T-helper 1 cell treated with Interleukin-12 subunit alpha and Interleukin-12 subunit beta and Interleukin-4 antibody, amounts not matched to agents 30 μg/mL and 1 μg/mL, for 36 hours (primary cell): ENCODE results near the gene VSIG10L2.
A peak's percentile ranks its signal among the peaks of the same experiment; 100 is the strongest.

Source experiments
- H3K27ac Mint-ChIP-seq: one replicate; pipeline ENCODE4 v1.8.0; 2021; ENCODE audit warnings: mild to moderate bottlenecking, mixed read lengths
- H3K27me3 Mint-ChIP-seq: one replicate; pipeline ENCODE4 v1.8.0; 2021; ENCODE audit warnings: low read depth, mixed read lengths
- H3K36me3 Mint-ChIP-seq: one replicate; pipeline ENCODE4 v1.8.0; 2021; ENCODE audit warnings: low read depth, mixed read lengths
- H3K4me1 Mint-ChIP-seq: one replicate; pipeline ENCODE4 v1.8.0; 2021; ENCODE audit warnings: low read depth, mixed read lengths
- H3K4me3 Mint-ChIP-seq: one replicate; pipeline ENCODE4 v1.8.0; 2021; ENCODE audit warnings: mild to moderate bottlenecking, moderate library complexity, mixed read lengths
- H3K9me3 Mint-ChIP-seq: one replicate; pipeline ENCODE4 v1.8.0; 2021; ENCODE audit warnings: mixed read lengths

The VSIG10L2 gene

GRCh38 chr11:125935618-125936199, 10.1 kb upstream of the VSIG10L2 start:
- no peaks in the 10 kb centered on the region for H3K9me3 Mint-ChIP-seq
- H3K4me1 Mint-ChIP-seq, result no peaks in the 10 kb centered on the region
- no peak overlapping the region for H3K4me3 Mint-ChIP-seq
- no peaks in the 10 kb centered on the region for H3K27me3 Mint-ChIP-seq
- no peak overlapping the region for H3K27ac Mint-ChIP-seq
- H3K36me3 Mint-ChIP-seq, result no peaks in the 10 kb centered on the region

DNA sequence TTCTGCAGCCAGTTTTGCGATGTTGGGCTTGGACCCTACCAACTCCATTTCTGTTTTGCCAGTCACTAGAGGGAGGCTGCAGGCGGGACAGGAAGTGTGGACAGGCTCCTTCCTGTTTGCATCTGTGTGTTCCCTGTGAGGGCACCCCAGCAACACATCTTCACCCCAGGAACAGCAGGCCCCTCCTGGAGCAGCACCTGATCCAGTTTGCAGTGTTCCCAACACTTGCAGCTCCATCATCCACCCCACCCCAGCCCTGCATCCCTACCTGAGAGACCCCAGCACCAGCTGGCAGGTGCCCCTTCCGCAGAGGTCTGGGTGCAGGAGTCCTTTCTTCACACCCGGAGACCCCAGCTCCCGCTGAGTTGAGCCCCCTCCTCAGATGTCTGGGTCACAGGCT, 7.4 kb upstream of the VSIG10L2 start:
- no peaks in the 10 kb centered on the region for H3K36me3 Mint-ChIP-seq
- H3K9me3 Mint-ChIP-seq, result no peaks in the 10 kb centered on the region
- H3K27me3 Mint-ChIP-seq, result no peaks in the 10 kb centered on the region
- no peak overlapping the region for H3K27ac Mint-ChIP-seq
- peaks cover 2% of the 10 kb centered on the region for H3K4me1 Mint-ChIP-seq
- no peak overlapping the region for H3K4me3 Mint-ChIP-seq

DNA sequence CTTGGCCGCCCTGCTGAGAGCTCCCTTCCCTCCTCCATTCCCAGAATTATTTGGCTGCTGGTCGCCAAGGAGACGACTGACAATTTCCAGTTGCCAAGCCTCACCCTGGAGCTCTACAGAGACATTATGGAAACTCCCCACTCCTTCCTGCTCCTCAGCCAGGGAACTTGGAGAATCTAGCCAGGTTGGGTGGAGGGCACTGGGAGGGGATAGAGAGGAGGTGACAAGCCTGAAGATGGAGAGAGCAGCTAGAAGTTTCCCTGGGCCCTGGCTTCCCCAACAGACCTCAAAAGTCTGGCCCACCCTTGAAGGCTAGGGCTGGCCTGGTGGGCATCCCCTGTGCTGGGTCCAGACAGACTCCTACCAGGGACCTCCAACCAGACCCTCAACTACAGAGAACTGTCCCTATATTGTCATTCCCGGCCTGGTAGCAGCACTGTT, 6.7 kb upstream of the VSIG10L2 start:
- H3K27me3 Mint-ChIP-seq, result no peaks in the 10 kb centered on the region

GRCh38 chr11:125940145-125940544, 5.7 kb upstream of the VSIG10L2 start:
- Mint-ChIP-seq H3K9me3 (no peaks in the 10 kb centered on the region), H3K4me1 (peaks cover 2% of the 10 kb centered on the region), H3K36me3 (no peaks in the 10 kb centered on the region), H3K27me3 (no peaks in the 10 kb centered on the region), H3K4me3 (no peak overlapping the region), H3K27ac (no peak overlapping the region)

More for the DNA sequence above, 6.7 kb upstream of the VSIG10L2 start:
- Mint-ChIP-seq H3K36me3 (no peaks in the 10 kb centered on the region), H3K27ac (no peak overlapping the region), H3K9me3 (no peaks in the 10 kb centered on the region), H3K4me1 (peaks cover 2% of the 10 kb centered on the region), H3K4me3 (no peak overlapping the region)

GRCh38 chr11:125941267-125941618, 4.6 kb upstream of the VSIG10L2 start:
- Mint-ChIP-seq H3K27me3 (no peaks in the 10 kb centered on the region), H3K36me3 (no peaks in the 10 kb centered on the region), H3K4me3 (no peak overlapping the region), H3K4me1 (peaks cover 2% of the 10 kb centered on the region), H3K9me3 (no peaks in the 10 kb centered on the region), H3K27ac (no peak overlapping the region)

DNA sequence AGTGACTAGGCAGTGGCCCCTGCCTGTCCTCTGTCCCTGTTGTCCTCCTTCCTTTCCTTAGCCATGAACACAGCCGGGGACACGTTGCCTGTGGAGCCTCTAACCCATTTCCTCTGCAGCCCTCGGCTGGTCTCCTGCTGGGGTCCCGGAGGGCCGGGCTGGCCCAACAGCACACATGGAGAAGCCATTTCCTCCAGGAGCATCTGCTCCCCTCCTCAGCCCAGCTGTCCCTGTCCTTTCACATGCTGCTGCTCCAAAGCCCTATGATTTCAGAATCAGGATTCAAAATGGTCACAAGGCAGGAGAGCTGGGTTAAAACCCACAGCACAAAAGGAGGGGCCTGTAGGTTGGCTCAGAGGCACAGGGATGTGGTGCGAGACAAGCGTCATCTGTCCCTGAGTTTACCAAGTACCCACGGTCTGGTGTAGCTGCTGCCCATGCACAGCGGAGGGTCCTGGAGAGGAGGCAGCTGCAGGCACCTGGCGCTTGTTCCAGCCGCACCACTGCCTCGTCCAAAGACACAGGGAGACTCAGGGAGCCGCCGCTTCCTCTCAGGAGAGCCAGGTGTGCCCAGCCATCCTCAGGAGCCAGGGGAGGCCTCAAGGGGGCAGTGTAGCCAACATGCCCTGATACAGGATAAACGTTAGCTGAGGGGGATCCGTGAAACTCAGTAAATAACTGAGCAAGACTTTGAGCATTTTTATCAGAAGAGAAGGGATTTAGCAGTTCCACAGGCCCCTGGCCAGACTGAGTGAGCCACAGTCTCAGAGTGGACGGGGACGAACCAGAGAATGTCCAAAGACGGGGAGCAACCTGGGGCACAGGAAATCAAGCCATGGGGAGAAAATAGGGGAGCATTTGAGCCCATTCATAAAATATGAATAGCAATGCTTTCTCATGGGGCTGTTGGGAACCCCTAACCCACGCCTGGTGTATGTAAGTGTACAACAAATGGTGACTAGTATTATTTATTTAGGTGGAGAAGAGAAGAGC, 3.9 kb upstream of the VSIG10L2 start:
- Mint-ChIP-seq H3K9me3 (no peaks in the 10 kb centered on the region), H3K4me3 (peak overlapping the region; percentile 19), H3K36me3 (no peaks in the 10 kb centered on the region), H3K4me1 (peaks cover 2% of the 10 kb centered on the region), H3K27me3 (no peaks in the 10 kb centered on the region), H3K27ac (no peak overlapping the region)

DNA sequence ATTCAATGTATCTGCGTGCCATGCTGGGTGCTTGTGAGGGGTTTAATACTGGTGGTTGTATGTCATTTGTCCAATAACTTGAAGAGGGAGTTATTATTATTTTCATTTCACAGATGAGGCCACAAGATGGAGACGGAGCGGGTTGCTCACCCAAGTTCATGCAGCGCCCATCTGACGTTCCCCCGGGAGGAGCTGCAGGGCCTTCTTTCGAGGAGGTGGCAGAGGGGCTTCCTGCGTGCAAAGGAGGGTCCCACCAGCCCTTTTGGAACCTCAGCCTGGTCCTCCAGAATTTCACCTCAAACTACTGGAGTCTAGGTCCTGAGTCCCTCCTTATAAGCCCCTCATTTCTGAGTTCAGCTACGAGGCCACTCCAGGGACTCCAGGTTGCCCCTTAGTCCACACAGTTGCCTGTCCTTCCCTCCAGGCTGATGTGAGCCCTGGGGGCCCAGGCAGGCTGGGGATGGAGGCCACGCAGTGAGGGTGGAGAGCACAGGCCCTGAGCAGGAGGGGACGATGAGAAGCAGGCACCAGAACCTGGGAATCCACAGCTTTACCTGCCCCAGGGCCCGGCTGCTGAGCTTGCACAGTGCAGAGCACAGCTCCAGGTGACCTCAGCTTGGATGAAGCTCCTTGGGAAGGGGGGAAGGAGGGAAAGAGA, 2.9 kb upstream of the VSIG10L2 start:
- Mint-ChIP-seq H3K4me3 (no peak overlapping the region), H3K27ac (no peak overlapping the region), H3K27me3 (no peaks in the 10 kb centered on the region), H3K9me3 (no peaks in the 10 kb centered on the region), H3K36me3 (no peaks in the 10 kb centered on the region), H3K4me1 (peaks cover 2% of the 10 kb centered on the region)

GRCh38 chr11:125943661-125944349, 2.0 kb upstream of the VSIG10L2 start:
- Mint-ChIP-seq H3K36me3 (no peaks in the 10 kb centered on the region), H3K9me3 (no peaks in the 10 kb centered on the region), H3K27me3 (no peaks in the 10 kb centered on the region), H3K4me3 (no peak overlapping the region), H3K27ac (no peak overlapping the region), H3K4me1 (peaks cover 2% of the 10 kb centered on the region)

- no peaks in the 10 kb centered on the region for H3K27me3 Mint-ChIP-seq
- H3K9me3 Mint-ChIP-seq, result no peaks in the 10 kb centered on the region
- peaks cover 2% of the 10 kb centered on the region for H3K4me1 Mint-ChIP-seq
- H3K36me3 Mint-ChIP-seq, result no peaks in the 10 kb centered on the region
- H3K4me3 Mint-ChIP-seq, result no peak overlapping the region
- H3K27ac Mint-ChIP-seq, result no peak overlapping the region
Observed at GRCh38 chr11:125944350-125945010, 1.4 kb upstream of the VSIG10L2 start.

DNA sequence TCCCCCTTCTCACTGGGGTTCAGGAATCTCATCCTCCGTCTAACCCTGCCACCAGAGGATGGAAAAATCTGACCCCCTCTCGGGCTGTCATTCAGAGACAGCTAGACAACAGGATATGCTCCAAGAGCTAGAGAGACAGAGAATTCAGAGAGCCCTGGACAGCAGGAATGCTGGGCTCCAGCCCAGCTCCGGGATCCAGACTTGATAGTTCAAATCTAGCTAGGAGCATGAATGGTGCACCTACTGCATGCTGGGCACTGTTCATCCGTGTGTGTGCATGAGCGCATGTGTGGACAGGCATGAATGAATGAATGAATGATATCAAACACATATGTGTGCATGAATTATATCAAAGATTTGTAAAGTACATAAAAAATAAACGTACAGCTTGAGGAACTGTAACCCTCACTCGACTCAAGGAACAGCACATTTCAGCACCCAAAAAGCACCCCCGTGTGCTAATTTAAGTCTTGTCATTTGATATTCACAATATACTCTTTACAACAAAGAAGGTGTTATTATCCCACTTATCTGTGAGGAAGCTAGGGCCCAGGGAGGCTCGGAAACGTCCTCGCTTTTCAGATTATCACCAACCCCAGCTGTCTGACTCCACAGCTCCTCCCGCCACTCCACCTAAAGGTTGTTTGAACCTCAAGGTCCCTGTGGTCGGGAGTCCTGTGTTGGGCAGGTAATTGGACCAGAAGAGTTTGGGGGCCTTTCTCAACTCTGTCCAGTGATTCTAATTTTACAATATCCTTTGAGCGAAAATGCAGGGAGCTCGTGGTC, 640 bp upstream of the VSIG10L2 start:
- Mint-ChIP-seq H3K36me3 (no peaks in the 10 kb centered on the region), H3K4me3 (no peak overlapping the region), H3K27ac (no peak overlapping the region), H3K4me1 (peaks cover 2% of the 10 kb centered on the region), H3K9me3 (no peaks in the 10 kb centered on the region), H3K27me3 (no peaks in the 10 kb centered on the region)

GRCh38 chr11:125946712-125947418, 1.0 kb downstream of the VSIG10L2 start:
- no peak overlapping the region for H3K27ac Mint-ChIP-seq
- peaks cover 2% of the 10 kb centered on the region for H3K4me1 Mint-ChIP-seq
- H3K4me3 Mint-ChIP-seq, result no peak overlapping the region
- H3K9me3 Mint-ChIP-seq, result no peaks in the 10 kb centered on the region
- no peaks in the 10 kb centered on the region for H3K27me3 Mint-ChIP-seq
- no peaks in the 10 kb centered on the region for H3K36me3 Mint-ChIP-seq

DNA sequence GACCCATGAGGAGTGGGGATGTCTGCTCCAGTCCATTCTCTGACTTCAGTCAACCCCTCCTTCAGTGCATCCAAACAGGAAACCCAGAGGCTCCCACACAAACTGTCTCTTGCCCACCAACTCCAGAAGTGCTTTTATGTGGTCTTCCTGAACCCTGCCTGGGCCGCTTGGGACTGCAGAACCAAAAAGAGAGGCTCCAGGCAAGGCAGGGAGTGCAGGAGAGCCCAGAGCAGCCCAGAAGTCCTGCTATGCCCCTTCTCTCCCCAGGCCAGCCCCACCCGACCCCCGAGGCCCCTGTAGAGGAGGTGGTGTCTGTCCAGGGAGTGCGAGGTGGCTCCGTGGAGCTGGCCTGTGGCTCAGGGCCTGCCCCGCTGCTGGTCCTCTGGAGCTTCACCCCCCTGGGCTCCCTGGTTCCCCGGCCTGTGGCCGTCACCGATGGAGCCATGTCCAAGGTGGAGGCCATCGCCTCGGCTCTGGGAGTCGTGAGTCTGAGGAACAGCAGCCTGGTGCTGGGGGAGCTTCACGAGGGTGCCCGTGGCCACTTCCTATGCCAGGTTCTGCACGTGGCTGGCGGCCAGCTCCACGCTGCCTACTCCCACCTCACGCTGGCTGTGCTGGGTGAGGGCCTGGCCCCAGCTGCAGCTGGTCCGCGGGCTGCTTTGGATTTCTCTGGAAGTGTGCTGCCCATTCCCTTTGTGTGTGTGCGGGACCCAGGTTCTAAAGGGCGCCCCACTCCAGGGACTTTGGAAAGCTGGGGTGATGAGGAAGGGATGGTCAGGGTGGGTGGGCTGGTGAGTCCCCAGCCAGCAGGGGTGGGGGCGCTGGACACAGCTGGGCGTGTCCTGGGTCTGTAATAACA, 1.8 kb downstream of the VSIG10L2 start:
- Mint-ChIP-seq H3K27me3 (no peaks in the 10 kb centered on the region), H3K4me1 (no peaks in the 10 kb centered on the region), H3K36me3 (no peaks in the 10 kb centered on the region), H3K4me3 (no peak overlapping the region), H3K27ac (no peak overlapping the region), H3K9me3 (no peaks in the 10 kb centered on the region)
